Endometrial microvascular endothelial cells (primary cell): ENCODE results near the gene CDA. TPM values are rescaled to one million over a fixed set of nuclear protein-coding genes. Genes with fewer than 3 reads are reported as not detected.

Experiments used
- in situ Hi-C: cut with HindIII; loops from 2 replicates; pipeline ENCODE4 v1.10.0; 2017; ENCODE audit warnings: low sequenced_read_pairs, low pct_unique_long_range_greater_than_20kb; ENCODE audit errors: inconsistent ontology term
- total RNA-seq: library from RNA; depleted of rRNA; stranded (reverse); fragments of >200 nt; gene quantifications from one replicate; pipeline ENCODE4 v1.2.3, GENCODE V29; 2015; ENCODE audit errors: inconsistent ontology term

Gene CDA
- total RNA-seq, 1 donor from 2014 or later, result 9.1 TPM

GRCh38 chr1:20636785-20637347 lies 48.0 kb downstream of the CDA start:
- in situ Hi-C loops, result no loop called here

DNA sequence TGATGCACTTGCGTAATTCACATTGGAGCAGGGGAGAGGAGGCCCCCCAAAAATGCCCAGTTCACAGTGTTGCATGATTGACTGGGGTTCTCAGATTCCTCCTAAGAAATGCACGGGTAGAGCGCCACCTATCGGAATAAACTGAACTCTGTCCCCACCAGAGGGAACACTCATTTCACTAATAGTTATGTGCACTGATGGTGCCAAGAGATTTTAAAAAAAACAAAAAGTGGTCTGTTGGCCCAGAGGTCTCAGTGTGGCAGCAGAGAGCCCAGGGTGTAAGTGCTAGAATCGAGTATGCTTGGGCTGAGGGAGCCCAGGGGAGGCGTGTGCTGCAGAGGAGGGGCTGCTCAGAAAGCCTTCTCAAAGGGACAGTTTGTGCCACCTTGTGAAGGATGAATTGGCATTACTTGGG lies 51.3 kb downstream of the CDA start:
- in situ Hi-C loops, result no loop called here

DNA sequence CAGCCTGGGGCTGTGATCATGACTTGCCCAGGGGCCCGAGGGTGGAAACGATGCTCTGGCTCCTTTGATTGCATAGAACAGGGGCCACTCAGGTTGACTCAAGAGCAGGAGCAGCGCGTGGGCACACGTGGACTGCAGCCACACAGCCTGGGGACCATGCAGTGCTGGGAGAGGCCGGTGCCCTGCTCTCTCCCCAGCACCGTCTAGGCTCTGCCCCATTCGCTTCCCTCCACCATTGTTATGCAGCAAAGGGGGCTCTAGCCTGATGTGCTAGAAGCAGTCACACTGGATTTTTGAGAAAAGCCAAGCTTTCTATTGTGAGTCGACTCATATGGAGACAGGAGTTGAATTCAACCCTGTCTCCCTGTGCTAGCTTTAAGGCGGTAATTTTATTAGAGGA lies 53.1 kb downstream of the CDA start:
- in situ Hi-C loops, result no loop called here

DNA sequence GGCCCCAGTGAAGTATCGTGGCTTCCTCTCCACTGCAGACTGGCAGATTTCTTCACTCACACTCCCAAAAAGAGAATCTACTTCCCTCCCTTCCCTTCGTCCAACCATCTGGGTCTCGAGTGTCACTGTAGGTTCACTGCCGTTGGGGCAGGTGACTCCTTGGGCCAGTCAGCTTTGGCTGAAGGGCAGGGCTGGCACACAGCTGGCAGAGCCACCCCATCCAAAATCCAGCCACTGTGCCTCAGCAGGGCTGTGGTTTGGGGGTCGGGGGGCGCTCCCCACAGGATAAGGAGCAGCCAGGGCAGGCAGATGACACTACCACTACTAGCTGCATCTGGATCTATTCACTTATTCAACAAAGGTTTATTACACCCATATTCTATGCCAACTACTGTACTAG lies 54.2 kb downstream of the CDA start:
- in situ Hi-C loops, result no loop called here

DNA sequence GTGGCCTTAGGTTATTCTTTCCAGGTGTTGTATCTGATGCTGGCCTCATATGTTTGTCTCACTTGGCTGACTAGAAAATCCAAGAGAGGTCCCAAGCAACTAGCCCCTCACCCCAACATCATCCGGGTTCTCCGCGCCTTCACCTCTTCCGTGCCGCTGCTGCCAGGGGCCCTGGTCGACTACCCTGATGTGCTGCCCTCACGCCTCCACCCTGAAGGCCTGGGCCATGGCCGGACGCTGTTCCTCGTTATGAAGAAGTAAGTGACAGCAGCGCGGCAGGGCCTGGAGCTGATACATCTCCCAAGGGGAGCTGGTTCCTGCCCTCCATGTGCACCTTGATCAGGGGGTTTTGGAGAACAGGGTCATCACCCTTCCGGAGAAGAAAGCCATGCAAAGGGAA lies 55.5 kb downstream of the CDA start:
- in situ Hi-C loops, result no loop called here

- in situ Hi-C loops, result no loop called here
Measured at GRCh38 chr1:20645414-20645813, 56.5 kb downstream of the CDA start.

DNA sequence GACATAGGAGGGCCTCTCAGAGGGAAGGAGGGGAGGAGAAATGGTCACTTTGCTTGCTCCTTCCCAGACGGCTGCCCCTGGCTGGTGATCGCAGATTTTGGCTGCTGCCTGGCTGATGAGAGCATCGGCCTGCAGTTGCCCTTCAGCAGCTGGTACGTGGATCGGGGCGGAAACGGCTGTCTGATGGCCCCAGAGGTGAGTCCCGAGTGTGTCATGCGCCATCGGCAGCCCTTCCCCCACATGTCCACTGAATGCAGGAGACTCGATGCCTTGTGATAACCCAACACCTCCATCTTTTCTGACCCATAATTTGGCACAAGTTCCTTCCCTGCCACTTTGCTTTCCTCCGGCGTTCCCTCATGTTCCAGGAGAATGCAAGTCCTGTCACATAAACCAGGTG lies 59.5 kb downstream of the CDA start:
- in situ Hi-C loops, result no loop called here

GRCh38 chr1:20648946-20649345 lies 60.0 kb downstream of the CDA start:
- in situ Hi-C loops, result no loop called here

GRCh38 chr1:20652300-20652699 lies 63.4 kb downstream of the CDA start:
- in situ Hi-C loops, result no loop called here

- in situ Hi-C loops, result no loop called here
Measured at GRCh38 chr1:20654104-20654690, 65.3 kb downstream of the CDA start.

- in situ Hi-C loops, result no loop called here
Measured at GRCh38 chr1:20657024-20657423, 68.1 kb downstream of the CDA start.

DNA sequence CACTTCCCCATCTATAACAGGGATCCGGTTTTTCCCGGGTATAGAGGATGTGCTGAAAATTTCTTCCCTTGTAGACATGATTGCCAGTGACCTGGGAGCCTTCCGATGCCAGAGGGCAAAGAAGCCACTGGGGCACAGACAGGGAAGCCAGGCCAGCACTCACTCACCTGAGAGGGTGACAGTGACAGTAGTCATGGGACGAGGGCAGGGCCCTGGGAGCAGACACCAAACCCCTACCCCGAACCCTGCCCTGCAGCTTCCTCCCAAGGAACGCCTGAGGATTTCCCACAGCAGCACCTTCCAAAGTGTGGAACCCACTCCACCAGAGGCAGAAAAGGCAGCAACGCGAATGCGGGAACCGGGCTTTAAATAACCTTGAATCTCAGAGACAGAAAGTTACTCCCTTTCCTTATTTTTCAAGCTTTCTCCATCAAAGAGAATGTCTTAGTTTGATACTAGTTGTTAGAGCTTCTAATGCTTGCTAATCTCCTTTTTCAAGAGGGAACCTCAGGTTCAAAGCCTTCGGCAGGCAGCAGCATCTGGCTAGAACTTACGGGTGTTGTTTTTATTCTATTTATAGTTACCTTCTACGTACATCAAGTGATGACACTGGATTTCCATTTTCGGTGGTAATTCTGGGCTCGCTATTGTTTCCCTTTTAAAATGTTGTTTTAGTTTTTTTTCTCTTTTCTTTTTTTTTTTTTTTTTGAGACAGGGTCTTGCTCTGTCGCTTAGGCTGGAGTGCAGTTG lies 69.4 kb downstream of the CDA start:
- in situ Hi-C loops, result no loop called here

DNA sequence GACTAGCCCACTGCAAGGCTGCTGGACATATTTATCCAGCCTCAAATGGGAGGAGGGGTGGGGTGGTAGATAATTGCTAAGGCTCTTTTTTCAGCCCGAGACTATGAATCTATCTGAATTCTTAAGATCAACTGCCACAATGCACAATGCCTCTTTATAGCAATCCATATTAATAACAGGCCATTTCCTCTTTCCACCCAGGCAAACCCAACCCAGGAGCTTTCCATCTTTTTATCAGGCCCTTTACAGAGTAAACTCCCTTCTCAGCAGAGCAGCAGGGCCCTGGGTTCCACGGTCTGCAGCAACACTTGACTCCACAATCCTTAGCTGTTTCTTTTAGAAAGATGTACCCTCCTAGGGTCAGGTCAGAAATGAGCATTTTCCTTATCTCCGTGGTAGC lies 71.5 kb downstream of the CDA start:
- in situ Hi-C loops, result no loop called here

DNA sequence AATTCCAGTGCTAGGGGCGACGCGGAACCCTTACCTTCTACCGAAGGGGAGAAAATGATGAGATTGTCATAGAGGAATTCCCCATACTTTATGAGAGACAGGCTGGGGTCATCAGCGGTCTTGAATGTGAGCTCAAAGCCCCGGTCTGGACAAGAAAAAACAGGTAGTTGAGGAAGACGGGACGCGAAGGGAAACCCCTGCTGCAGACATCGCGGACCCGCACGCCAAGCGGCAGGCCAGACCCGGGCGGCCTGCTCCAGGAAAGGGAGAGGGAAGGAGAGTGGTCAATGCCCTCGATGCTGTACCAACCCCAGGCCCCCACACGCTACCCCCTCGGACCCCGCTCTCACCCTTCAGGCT lies 71.9 kb downstream of the CDA start:
- in situ Hi-C loops, result no loop called here

GRCh38 chr1:20661207-20662109 lies 72.6 kb downstream of the CDA start, which contains the start of gene DDOST:
Gene DDOST, minus strand, starts transcription at chr1:20661369. Its CDS starts 19 bp downstream, at chr1:20661350.
- in situ Hi-C loops, result no loop called here

- in situ Hi-C loops, result no loop called here
Measured at GRCh38 chr1:20662110-20662475, 73.2 kb downstream of the CDA start.

- in situ Hi-C loops, result no loop called here
Measured at GRCh38 chr1:20663365-20663764, 74.5 kb downstream of the CDA start.

- in situ Hi-C loops, result no loop called here
Measured at GRCh38 chr1:20663969-20664715, 75.2 kb downstream of the CDA start.

DNA sequence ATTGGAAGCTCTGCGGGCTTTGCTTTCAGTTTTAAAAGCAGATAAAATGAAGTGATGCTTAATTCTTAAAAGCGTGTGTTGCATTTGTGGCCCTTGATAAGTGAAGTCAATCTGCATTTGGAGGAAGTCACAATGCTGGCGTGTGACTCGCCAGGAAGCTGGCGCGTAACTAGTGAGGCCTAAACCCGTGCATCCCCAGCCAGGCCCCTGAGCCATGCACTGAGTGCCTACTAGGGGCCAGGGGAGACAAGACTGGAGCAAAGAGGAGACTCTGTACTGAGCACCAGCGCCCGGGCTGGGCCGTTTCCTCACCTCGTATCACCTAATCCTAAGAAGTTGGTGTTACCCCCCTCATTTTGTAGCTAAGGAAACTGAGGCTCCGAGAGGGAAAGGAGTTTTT lies 76.8 kb downstream of the CDA start:
- in situ Hi-C loops, result no loop called here
